Endothelial cell of umbilical vein (primary cell): ENCODE results near the gene HUNK.

Experiments
- CTCF ChIP-seq, 2 donors: IDR thresholded peaks; 1 replicate in 1 of 2; 2 replicates in 1 of 2; pipeline ENCODE4 v1.5.1; 2011; ENCODE audit warnings: low read length in 2 of 2, mild to moderate bottlenecking in 2 of 2, moderate library complexity in 2 of 2, control low read depth in 1 of 2, inconsistent platforms in 1 of 2, low read depth in 1 of 2; ENCODE audit not compliant: insufficient read depth in 1 of 2; ENCODE audit errors: extremely low read depth in 1 of 2
- EZH2 ChIP-seq: IDR thresholded peaks from 2 replicates; pipeline ENCODE4 v1.6.1; 2012; ENCODE audit warnings: borderline replicate concordance, low read depth, mild to moderate bottlenecking, moderate library complexity, low read length, inconsistent platforms; ENCODE audit not compliant: severe bottlenecking
- POLR2A ChIP-seq: IDR thresholded peaks from 2 replicates; pipeline ENCODE4 v1.6.1; 2012; ENCODE audit warnings: low read depth, mild to moderate bottlenecking, control low read depth, low read length
- POLR2AphosphoS5 ChIP-seq: IDR thresholded peaks from 2 replicates; pipeline ENCODE4 v1.6.1; 2012; ENCODE audit warnings: low read depth, mild to moderate bottlenecking, control low read depth, low read length, moderate library complexity; ENCODE audit not compliant: insufficient read depth

- TF ChIP-seq EZH2 (no peak), CTCF (IDR thresholded peaks at IDR 0.05; ENCODE audit: extremely low read depth in 1 of 2, insufficient read depth in 1 of 2, low read depth in 1 of 2, low read length in 2 of 2) (no peak), POLR2A (no peak), POLR2AphosphoS5 (no peak)
Observed at GRCh38 chr21:31912501-31912900, 39.7 kb downstream of the HUNK start.
